Right hindlimb (tissue), 1 donor: Measurements from ENCODE around the gene MAS1L.
"Not testable (repeated sequence)": the region's sequence is repeated elsewhere in the genome, so short reads cannot be mapped to it uniquely, and the experiment has no call there.

Source experiments
- DNase-seq: peaks from one replicate; pipeline ENCODE4 v3.0.0-alpha.2; 2018

MAS1L gene

DNA sequence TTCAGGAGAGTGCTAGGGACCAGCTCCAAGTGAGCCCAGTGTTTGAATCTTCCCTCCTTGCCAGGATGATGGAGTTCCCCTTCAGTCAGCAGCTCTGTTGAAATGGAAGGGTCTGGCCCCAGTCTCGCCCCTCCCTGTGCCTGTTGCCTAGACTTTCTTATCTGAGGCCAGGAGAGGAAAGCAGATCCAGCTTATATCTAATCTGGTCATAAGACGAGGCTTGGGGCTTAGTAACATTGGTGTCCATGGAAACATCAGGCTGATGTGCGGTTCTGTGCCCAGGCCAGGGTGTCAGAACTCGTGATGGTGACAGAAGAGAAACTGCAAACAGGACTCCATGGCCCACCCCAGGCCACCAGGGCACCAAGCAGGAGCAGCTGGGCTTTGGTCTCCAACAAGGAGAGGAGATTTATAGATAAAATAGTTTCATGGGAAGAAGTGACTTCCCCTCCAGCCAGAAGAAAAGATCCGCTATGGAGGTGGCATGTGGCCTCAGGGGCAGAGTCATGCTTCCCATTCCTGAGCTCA is 9.8 kb downstream of the MAS1L start:
- no peak for DNase-seq

DNA sequence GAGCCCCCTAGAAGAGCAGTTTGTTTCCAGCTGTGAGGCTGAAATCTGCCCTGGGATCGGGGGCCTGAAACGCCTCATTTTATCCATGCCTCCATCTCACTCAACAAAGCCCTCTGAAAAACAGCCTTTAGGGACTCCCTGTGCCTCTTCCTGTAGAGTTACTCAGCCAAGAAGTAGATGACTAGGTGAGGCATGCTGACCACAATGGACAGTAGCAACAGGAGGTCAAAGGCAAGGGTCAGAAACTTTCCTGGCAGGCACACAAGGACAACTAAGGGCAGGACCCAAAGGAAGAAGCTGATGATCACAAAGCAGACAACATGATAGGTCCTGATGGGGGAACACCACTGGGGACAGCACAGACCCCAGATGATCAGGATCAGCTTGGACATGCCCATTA is 12.8 kb downstream of the MAS1L start:
- no peak for DNase-seq

DNA sequence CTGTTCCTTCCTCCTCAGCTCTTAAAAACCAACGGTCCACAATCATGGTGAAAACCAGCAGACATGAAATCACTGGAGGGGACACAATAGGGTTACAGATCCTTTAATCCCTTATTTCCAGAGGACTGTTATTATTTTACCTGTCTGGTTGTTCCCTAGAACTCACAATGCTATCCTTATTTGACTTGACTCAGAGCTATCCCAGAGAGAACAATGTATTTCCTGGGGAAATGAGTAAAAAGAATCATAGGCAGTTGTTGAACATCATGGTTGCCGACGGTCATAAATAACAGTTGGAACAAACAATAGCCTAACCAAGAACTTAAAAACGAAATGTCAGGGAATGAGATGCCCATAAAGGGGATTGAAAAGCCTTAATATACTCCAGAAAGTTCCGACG is 21.5 kb downstream of the MAS1L start:
- DNase-seq: no peak

DNA sequence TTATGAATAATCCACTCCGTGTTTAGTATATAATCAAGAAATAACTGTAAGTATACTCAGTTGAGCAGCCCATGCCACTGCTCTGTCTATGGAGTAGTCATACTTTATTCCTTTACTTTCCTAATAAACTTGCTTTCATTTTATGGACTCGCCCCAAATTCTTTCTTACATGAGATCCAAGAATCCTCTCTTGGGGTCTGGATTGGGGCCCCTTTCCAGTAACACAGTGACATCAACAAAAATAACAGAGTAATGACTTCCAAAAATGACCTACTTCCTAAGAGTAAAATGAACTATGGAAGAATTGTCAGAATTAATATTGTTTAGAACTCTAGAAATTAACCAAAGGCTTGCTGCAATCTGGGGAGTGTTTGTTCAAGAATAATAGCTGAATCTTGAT is 22.0 kb downstream of the MAS1L start:
- no peak for DNase-seq

DNA sequence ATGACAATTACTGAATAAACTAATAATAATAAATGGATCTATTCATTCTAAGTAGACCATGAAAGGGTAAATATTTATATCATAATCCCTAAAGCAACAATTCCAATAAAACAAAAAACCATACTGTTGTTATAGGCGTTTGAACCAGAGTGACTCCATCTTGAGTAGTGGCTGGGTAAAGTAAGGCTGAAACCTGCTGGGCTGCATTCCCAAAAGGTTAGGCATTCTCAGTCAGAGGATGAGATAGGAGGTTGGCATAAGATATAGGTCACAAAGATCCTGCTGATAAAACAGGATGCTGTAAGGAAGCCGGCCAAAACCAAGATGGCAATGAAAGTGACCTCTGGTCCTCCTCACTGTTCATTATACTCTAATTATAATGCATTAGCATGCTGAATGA is 22.5 kb downstream of the MAS1L start:
- DNase-seq: no peak

DNA sequence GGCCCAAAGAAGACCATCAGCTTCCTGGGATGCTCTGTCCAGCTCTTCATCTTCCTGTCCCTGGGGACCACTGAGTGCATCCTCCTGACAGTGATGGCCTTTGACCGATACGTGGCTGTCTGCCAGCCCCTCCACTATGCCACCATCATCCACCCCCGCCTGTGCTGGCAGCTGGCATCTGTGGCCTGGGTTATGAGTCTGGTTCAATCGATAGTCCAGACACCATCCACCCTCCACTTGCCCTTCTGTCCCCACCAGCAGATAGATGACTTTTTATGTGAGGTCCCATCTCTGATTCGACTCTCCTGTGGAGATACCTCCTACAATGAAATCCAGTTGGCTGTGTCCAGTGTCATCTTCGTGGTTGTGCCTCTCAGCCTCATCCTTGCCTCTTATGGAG is 25.7 kb downstream of the MAS1L start:
- no peak for DNase-seq

DNA sequence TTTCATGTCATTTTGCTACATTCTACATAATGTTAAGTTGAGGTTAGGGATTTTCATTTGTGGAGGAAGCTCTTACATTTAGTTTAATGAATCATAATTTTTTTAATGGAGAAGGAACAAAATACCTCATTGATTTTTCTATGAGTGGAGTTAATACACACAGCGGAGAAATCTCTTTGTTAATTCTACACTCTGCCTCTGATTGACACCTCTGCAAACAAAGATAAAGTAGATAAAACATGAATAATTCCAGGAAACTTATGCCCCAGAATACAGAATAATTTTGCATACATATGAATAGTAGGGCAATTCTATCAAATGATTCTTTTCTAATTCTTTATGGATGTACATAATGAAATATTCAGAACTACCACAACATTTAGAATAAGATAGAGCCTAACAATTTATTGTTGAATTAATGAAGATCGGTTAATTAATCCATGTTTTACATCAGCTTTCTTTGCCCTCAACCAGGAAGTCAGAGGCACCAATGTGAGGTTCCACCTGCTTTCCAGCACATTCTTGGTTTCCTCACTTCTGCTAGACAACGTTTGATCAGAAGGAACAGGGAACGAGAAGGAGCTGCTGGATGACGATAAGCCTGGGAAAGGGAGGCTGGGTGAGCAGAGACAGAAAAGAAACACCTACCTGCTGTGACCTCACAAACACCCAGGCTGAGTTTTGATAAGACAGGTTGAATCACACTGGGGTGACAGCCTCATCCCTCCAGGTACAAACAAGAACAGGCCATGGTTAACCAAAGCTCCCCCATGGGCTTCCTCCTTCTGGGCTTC is 26.5 kb downstream of the MAS1L start:
- no peak for DNase-seq

DNA sequence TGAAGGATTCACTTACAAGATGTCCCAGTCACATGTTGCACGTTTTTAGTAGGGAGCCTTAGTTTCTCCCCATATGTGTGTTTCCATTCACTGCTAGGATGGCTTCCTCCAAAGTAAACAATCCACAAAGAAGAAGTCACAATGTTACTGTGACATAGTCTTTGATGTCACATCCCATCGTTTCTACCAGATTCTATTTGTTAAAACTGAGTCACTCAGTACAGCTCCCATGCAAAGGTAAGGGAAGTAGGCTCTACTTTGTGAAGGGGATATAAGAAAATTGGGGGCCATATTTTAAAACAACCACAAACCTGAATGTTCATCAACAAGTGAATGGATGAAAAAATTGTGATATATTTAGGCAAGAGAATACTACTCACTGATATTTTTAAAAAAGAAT is 30.8 kb downstream of the MAS1L start, which contains the start of the genes OR11A1 and OR2H1:
OR11A1 (minus strand) TSS at position 101 of the 400 bp plus-strand sequence. CDS start 29,430 bp downstream, outside the sequence.
OR2H1 (plus strand) TSS at position 185 of the 400 bp plus-strand sequence. CDS start 4,615 bp downstream, outside the sequence.
- no peak for DNase-seq

DNA sequence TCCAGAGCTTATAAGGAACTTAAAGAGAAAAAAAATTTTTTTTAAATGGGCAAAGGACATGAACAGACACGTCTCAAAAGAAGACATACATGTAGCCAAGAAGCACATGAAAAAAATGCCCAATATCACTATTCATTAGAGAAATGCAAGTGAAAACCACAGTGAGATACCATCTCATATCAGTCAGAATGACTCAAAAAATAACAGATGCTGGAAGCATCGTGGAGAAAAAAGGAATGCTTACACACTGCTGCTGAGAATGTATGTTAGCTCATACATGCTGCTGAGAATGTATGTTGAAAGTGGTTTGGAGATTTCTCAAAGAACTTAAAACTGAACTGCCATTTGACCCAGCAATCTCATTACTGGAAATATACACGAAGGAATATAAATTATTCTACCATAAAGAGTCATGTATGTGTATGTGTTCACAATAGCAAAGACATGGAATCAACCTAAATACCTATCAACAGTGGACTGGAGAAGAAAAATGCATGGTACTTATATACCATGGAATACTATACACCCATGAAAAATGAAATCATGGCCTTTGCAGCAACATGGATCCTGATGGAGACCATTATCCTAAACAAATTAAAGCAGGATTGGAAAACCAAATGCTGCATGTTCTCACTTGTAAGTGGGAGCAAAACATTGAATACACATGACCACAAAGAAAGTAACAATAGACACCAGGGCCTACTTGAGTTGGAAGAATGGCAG is 36.1 kb downstream of the MAS1L start:
- no peak for DNase-seq

DNA sequence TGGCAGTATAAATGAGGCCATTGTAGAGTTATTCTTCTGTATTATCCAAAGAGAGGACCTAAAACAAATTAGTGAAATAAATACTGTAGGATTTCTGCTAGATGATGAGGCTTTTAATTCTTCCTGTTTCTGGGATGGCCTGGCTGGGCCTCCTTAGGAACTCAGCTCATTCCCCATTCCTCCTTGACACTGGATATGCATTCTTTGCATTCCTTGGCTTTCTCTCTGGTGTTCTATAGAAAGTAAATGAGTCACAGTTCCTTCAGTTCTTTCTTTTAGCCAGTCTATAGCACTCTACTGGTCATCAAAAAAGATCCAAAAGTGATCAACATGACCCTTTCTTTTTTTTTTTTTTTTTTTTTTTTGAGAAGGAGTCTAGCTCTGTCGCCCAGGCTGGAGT is 40.1 kb downstream of the MAS1L start:
- no peak for DNase-seq

DNA sequence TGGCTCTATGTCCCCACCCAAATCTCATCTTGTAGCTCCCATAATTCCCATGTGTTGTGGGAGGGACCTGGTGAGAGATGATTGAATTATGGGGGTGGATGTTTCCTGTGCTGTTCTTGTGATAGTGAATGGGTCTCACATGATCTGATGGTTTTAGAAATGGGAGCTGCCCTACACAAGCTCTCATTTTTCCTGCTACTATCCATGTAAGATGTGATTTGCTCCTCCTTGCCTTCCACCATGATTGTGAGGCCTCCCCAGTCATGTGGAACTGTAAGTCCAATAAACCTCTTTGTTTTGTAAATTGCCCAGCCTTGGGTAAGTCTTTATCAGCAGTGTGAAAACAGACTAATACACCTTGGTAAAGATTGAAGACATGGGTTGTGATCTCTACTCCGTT is 43.7 kb downstream of the MAS1L start:
- not testable (repeated sequence) for DNase-seq

DNA sequence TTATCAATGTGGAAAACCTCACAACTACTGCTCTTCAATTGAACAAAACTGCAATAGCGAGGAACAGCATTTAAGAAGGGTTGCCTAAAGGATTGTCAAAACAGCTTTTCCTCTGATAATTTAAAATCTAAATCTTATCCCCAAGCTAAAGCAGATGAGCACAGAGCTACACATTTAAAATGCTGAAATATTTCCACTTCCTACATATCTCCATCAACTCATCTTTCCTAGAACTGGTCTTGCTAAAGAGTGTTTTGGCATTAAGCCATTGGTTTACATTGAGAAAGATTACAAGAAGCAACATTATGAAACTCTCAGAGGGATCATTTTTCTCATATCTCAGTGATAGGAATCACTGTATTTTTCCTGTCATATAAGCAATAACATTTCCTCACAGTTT is 45.0 kb downstream of the MAS1L start:
- DNase-seq: no peak

DNA sequence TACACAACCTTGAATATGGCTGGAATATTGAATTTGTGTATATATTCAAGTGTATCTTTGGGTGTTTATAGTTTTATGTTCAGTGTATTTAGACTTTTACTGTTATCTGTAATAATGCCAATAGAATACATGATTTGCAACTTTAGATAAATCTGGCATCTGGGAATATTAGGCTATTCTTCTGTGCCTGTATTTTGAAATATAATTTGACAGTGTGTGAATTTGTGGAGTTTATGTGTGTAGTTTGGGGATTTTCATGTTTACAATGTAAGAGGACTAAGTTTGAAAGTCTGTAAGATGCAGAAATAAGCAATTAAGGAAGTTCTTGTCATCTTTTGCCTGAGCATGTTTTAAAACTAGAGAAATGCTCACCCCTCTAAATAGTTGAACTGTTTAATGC is 48.8 kb downstream of the MAS1L start, which contains the start of gene OR10C1:
OR10C1 (plus strand) TSS at position 301 of the 400 bp plus-strand sequence. CDS start 710 bp downstream, outside the sequence.
- DNase-seq: no peak

DNA sequence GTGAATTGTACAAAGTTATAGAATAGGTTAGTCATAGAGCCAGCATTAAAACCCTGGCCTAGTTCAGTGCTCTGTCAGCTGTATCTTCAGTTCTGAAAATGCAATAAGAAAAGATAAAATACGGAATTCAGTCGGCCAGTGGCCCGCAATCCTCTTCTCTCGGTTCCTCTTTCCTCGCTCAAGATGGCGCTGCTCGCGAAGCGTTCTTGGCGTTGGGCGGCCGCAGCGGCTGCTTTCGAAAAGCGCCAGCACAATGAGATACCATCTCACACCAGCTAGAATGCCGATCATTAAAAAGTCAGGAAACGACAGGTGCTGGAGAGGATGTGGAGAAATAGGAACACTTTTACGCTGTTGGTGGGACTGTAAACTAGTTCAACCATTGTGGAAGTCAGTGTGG is 51.0 kb downstream of the MAS1L start:
- not testable (repeated sequence) for DNase-seq
